Activated CD4-positive, alpha-beta T cell treated with anti-CD3 and anti-CD28 coated beads, Interleukin-2, amount 50 U/mL, for 4 hours (primary cell): ENCODE measurements around the gene ZDHHC8.

ENCODE experiments used
- DNase-seq, 2 experiments: peaks; one replicate each; pipeline ENCODE4 v3.0.0-alpha.2; 2020

The ZDHHC8 gene

GRCh38 chr22:20131597-20131858 lies at the start of gene ZDHHC8:
Gene ZDHHC8, plus strand, starts transcription at chr22:20131804. Its CDS starts 144 bp downstream, at chr22:20131948.
- peak; percentile 36 to 41 for DNase-seq

- no peak for DNase-seq
These were observed 48.3 kb upstream of the ZDHHC8 start for GRCh38 chr22:20083157-20083890.

- DNase-seq, result no peak
These were observed 47.6 kb upstream of the ZDHHC8 start for GRCh38 chr22:20083891-20084546.

GRCh38 chr22:20084547-20085413 lies 46.8 kb upstream of the ZDHHC8 start:
- no peak for DNase-seq

- DNase-seq, result no peak
These were observed 46.0 kb upstream of the ZDHHC8 start for GRCh38 chr22:20085651-20086050.

GRCh38 chr22:20086101-20086599 lies 45.5 kb upstream of the ZDHHC8 start:
- no peak for DNase-seq

GRCh38 chr22:20086763-20087162 lies 44.8 kb upstream of the ZDHHC8 start:
- no peak for DNase-seq

GRCh38 chr22:20087319-20088262 lies 44.0 kb upstream of the ZDHHC8 start:
- DNase-seq, result no peak

GRCh38 chr22:20088263-20088648 lies 43.3 kb upstream of the ZDHHC8 start:
- DNase-seq, result no peak

GRCh38 chr22:20089226-20089976 lies 42.2 kb upstream of the ZDHHC8 start:
- DNase-seq, result no peak

GRCh38 chr22:20089977-20090729 lies 41.5 kb upstream of the ZDHHC8 start:
- DNase-seq, result no peak

GRCh38 chr22:20090730-20091240 lies 40.8 kb upstream of the ZDHHC8 start:
- DNase-seq, result no peak

GRCh38 chr22:20091690-20092476 lies 39.7 kb upstream of the ZDHHC8 start:
- DNase-seq, result no peak

GRCh38 chr22:20092477-20092854 lies 39.1 kb upstream of the ZDHHC8 start:
- DNase-seq, result no peak

GRCh38 chr22:20093418-20094196 lies 38.0 kb upstream of the ZDHHC8 start:
- no peak for DNase-seq

GRCh38 chr22:20094197-20094807 lies 37.3 kb upstream of the ZDHHC8 start:
- DNase-seq, result no peak

GRCh38 chr22:20095521-20095920 lies 36.1 kb upstream of the ZDHHC8 start:
- no peak for DNase-seq

- no peak for DNase-seq
These were observed 34.8 kb upstream of the ZDHHC8 start for GRCh38 chr22:20096574-20097420.
